H9 (cell line): ENCODE measurements around the gene BEST3. TPM values are rescaled to one million over a fixed set of nuclear protein-coding genes. Genes with fewer than 3 reads are reported as not detected.

ENCODE experiments used
- DNase-seq: peaks from one replicate; pipeline ENCODE4 v3.0.0-alpha.2; 2017
- H2AFZ ChIP-seq: one replicate; pipeline ENCODE4 v1.6.1; 2013; ENCODE audit warnings: mild to moderate bottlenecking, low read length, control low read depth, moderate library complexity
- H2AK5ac ChIP-seq: 2 replicates; pipeline ENCODE4 v1.6.1; 2013; ENCODE audit warnings: low read length, control low read depth, mixed read lengths; ENCODE audit not compliant: insufficient read length
- H2BK120ac ChIP-seq: one replicate; pipeline ENCODE4 v1.6.1; 2013; ENCODE audit warnings: low read depth, mild to moderate bottlenecking, low read length, control low read depth, inconsistent platforms; ENCODE audit not compliant: poor library complexity, severe bottlenecking
- H2BK12ac ChIP-seq: 2 replicates; pipeline ENCODE4 v1.6.1; 2013; ENCODE audit warnings: low read length, control low read depth, mixed read lengths, low read depth; ENCODE audit not compliant: insufficient read length
- H2BK15ac ChIP-seq: 2 replicates; pipeline ENCODE4 v1.6.1; 2013; ENCODE audit warnings: low read depth, low read length, control low read depth
- H2BK20ac ChIP-seq: one replicate; pipeline ENCODE4 v1.6.1; 2013; ENCODE audit warnings: low read depth, mild to moderate bottlenecking, low read length, control low read depth, inconsistent platforms; ENCODE audit not compliant: poor library complexity, severe bottlenecking
- H2BK5ac ChIP-seq: 2 replicates; pipeline ENCODE4 v1.6.1; 2013; ENCODE audit warnings: low read length, control low read depth, mixed read lengths; ENCODE audit not compliant: insufficient read length
- H3K14ac ChIP-seq: 2 replicates; pipeline ENCODE4 v1.6.1; 2013; ENCODE audit warnings: low read length, control low read depth; ENCODE audit not compliant: insufficient read depth
- H3K18ac ChIP-seq: 2 replicates; pipeline ENCODE4 v1.6.1; 2013; ENCODE audit warnings: low read depth, mild to moderate bottlenecking, mixed read lengths, low read length, control low read depth; ENCODE audit not compliant: insufficient read length
- H3K23ac ChIP-seq: 2 replicates; pipeline ENCODE4 v1.6.1; 2013; ENCODE audit warnings: low read length, control low read depth, mixed read lengths, low read depth; ENCODE audit not compliant: insufficient read length
- H3K23me2 ChIP-seq: 2 replicates; pipeline ENCODE4 v1.6.1; 2013; ENCODE audit warnings: low read depth, mild to moderate bottlenecking, mixed read lengths, low read length, control low read depth; ENCODE audit not compliant: insufficient read length, poor library complexity, severe bottlenecking
- H3K27ac ChIP-seq: 2 replicates; pipeline ENCODE4 v1.5.1; 2013; ENCODE audit warnings: low read length, control low read depth, mixed read lengths, low read depth; ENCODE audit not compliant: insufficient read length
- H3K27me3 ChIP-seq: 2 replicates; pipeline ENCODE4 v1.6.1; 2013; ENCODE audit warnings: low read length, control low read depth, inconsistent platforms; ENCODE audit not compliant: insufficient read depth
- H3K4ac ChIP-seq: 2 replicates; pipeline ENCODE4 v1.6.1; 2013; ENCODE audit warnings: low read depth, mild to moderate bottlenecking, control low read depth, inconsistent platforms, low read length, moderate library complexity
- H3K4me1 ChIP-seq: 2 replicates; pipeline ENCODE4 v1.6.1; 2013; ENCODE audit warnings: low read length, control low read depth, inconsistent platforms; ENCODE audit not compliant: insufficient read depth
- H3K4me2 ChIP-seq: 2 replicates; pipeline ENCODE4 v1.6.1; 2013; ENCODE audit warnings: low read length, control low read depth, mixed read lengths; ENCODE audit not compliant: insufficient read length, insufficient read depth
- H3K56ac ChIP-seq: 2 replicates; pipeline ENCODE4 v1.6.1; 2013; ENCODE audit warnings: low read depth, mild to moderate bottlenecking, mixed read lengths, low read length, control low read depth; ENCODE audit not compliant: insufficient read length
- H3K79me1 ChIP-seq: 2 replicates; pipeline ENCODE4 v1.6.1; 2013; ENCODE audit warnings: low read depth, mild to moderate bottlenecking, moderate library complexity, low read length, control low read depth, inconsistent platforms; ENCODE audit not compliant: insufficient read depth, poor library complexity, severe bottlenecking
- H3K79me2 ChIP-seq: 2 replicates; pipeline ENCODE4 v1.6.1; 2013; ENCODE audit warnings: low read length, control low read depth, inconsistent platforms; ENCODE audit not compliant: insufficient read depth
- H3K9ac ChIP-seq: 2 replicates; pipeline ENCODE4 v1.6.1; 2013; ENCODE audit warnings: low read length, control low read depth, mixed read lengths; ENCODE audit not compliant: insufficient read length; ENCODE audit errors: extremely low read depth
- H3K9me3 ChIP-seq: one replicate; pipeline ENCODE4 v1.6.1; 2013; ENCODE audit warnings: low read depth, low read length, inconsistent platforms; ENCODE audit not compliant: control insufficient read depth
- H3T11ph ChIP-seq: one replicate; pipeline ENCODE4 v1.6.1; 2013; ENCODE audit warnings: mild to moderate bottlenecking, low read length, control low read depth, inconsistent platforms
- H4K20me1 ChIP-seq: one replicate; pipeline ENCODE4 v1.6.1; 2013; ENCODE audit not compliant: control insufficient read depth, insufficient read length, insufficient read depth
- H4K5ac ChIP-seq: 2 replicates; pipeline ENCODE4 v1.6.1; 2013; ENCODE audit warnings: low read depth, mild to moderate bottlenecking, mixed read lengths, low read length, control low read depth; ENCODE audit not compliant: insufficient read length
- H4K8ac ChIP-seq: replicated peaks from 2 replicates; pipeline ENCODE4 v1.6.1; 2013; ENCODE audit warnings: low read length, control low read depth, mixed read lengths, low read depth; ENCODE audit not compliant: insufficient read length
- H4K91ac ChIP-seq: 2 replicates; pipeline ENCODE4 v1.6.1; 2013; ENCODE audit warnings: low read depth, mild to moderate bottlenecking, moderate library complexity, mixed read lengths, low read length, control low read depth; ENCODE audit not compliant: insufficient read length
- H3K27ac Mint-ChIP-seq, 3 experiments: 2 replicates in 2 of 3; 3 replicates in 1 of 3; pipeline ENCODE4 v1.8.0; 2020 to 2021; ENCODE audit warnings: mixed read lengths in 3 of 3, mild to moderate bottlenecking in 1 of 3, moderate library complexity in 1 of 3
- H3K27me3 Mint-ChIP-seq: 2 replicates; pipeline ENCODE4 v1.8.0; 2021; ENCODE audit warnings: low read depth, mild to moderate bottlenecking, moderate library complexity, mixed read lengths
- H3K36me3 Mint-ChIP-seq, 3 experiments: 2 replicates in 2 of 3; 3 replicates in 1 of 3; pipeline ENCODE4 v1.8.0; 2020 to 2021; ENCODE audit warnings: low read depth in 3 of 3, mixed read lengths in 3 of 3; ENCODE audit not compliant: insufficient read depth in 1 of 3
- H3K4me1 Mint-ChIP-seq, 2 experiments: 2 replicates each; pipeline ENCODE4 v1.8.0; 2020; ENCODE audit warnings: mixed read lengths in 2 of 2
- H3K4me3 Mint-ChIP-seq, 2 experiments: 2 replicates in 1 of 2; 3 replicates in 1 of 2; pipeline ENCODE4 v1.8.0; 2020 to 2021; ENCODE audit warnings: mild to moderate bottlenecking in 2 of 2, mixed read lengths in 2 of 2, moderate library complexity in 1 of 2
- H3K9me3 Mint-ChIP-seq, 2 experiments: 2 replicates in 1 of 2; 3 replicates in 1 of 2; pipeline ENCODE4 v1.8.0; 2020; ENCODE audit warnings: mild to moderate bottlenecking in 2 of 2, mixed read lengths in 2 of 2, moderate library complexity in 1 of 2
- CTCF ChIP-seq: fragments of 200-600 bp; sonication (generic); conservative IDR thresholded peaks from 3 replicates; pipeline ENCODE4 v1.8.0; 2021; ENCODE audit warnings: antibody characterized with exemption, mild to moderate bottlenecking
- WGBS: extraction: QIAGEN DNeasy Blood & Tissue Kit; methylation state at CpG from one replicate; pipeline ENCODE4 v1.1.7; 2013; ENCODE audit warnings: missing lambda C conversion rate, low lambda C conversion rate, mixed read lengths; ENCODE audit not compliant: insufficient read length; ENCODE audit errors: extremely low coverage; 5-methylcytosine and 5-hydroxymethylcytosine counted together
- total RNA-seq: library from RNA; stranded (reverse); gene quantifications from 2 replicates; pipeline ENCODE4 v1.2.1, GENCODE V29; 2021

Gene BEST3
- total RNA-seq, 1 experiment from 2014 or later = 0.42 TPM

GRCh38 chr12:69649529-69649928 lies 49.6 kb downstream of the BEST3 start:
- no peak overlapping the region for H3T11ph ChIP-seq
- no peak overlapping the region for H3K18ac ChIP-seq
- H3K79me1 ChIP-seq = no peaks in the 10 kb centered on the region
- TF ChIP-seq CTCF = no peak
- Mint-ChIP-seq H3K27ac (no peak overlapping the region), H3K27me3 (no peaks in the 10 kb centered on the region), H3K36me3 (no peaks in the 10 kb centered on the region), H3K9me3 (no peaks in the 10 kb centered on the region), H3K4me3 (no peak overlapping the region), H3K4me1 (no peaks in the 10 kb centered on the region)
- H2BK12ac ChIP-seq = no peak overlapping the region
- H4K20me1 ChIP-seq = no peaks in the 10 kb centered on the region
- no peak overlapping the region for H2BK5ac ChIP-seq
- no peak overlapping the region for H3K4ac ChIP-seq
- H2BK120ac ChIP-seq = no peak overlapping the region
- WGBS = no CpG with 5 or more reads among the region's 4 CpGs
- H3K9ac ChIP-seq = no peak overlapping the region
- no peak overlapping the region for H2BK15ac ChIP-seq
- H3K14ac ChIP-seq = no peak overlapping the region
- DNase-seq = no peak
- no peak overlapping the region for H4K91ac ChIP-seq
- H3K23me2 ChIP-seq = no peaks in the 10 kb centered on the region
- H2BK20ac ChIP-seq = no peak overlapping the region
- H3K23ac ChIP-seq = no peak overlapping the region
- no peak overlapping the region for H4K5ac ChIP-seq
- no peak overlapping the region for H3K4me2 ChIP-seq
- no peak overlapping the region for H3K56ac ChIP-seq
- H4K8ac ChIP-seq = no peak overlapping the region
- H3K79me2 ChIP-seq = no peaks in the 10 kb centered on the region
- H3K9me3 ChIP-seq = no peaks in the 10 kb centered on the region
- H3K27me3 ChIP-seq = no peaks in the 10 kb centered on the region
- no peak overlapping the region for H2AFZ ChIP-seq
- no peak overlapping the region for H3K27ac ChIP-seq
- no peaks in the 10 kb centered on the region for H3K4me1 ChIP-seq
- no peak overlapping the region for H2AK5ac ChIP-seq
